ENCODE results near the gene WDR72.
"Not testable (repeated sequence)": the region's sequence is repeated elsewhere in the genome, so short reads cannot be mapped to it uniquely, and the experiment has no call there.

WDR72 gene

GRCh38 chr15:53759411-53759931, at the start of gene WDR72:
WDR72 (minus strand) TSS chr15:53759663; CDS start chr15:53733149, 26,514 bp downstream.
- H3K9me3 ChIP-seq (ENCODE audit: control insufficient read depth, low read length), result no peaks in the 10 kb centered on the region
- H3K4me1 ChIP-seq (ENCODE audit: control insufficient read depth, insufficient read depth, low read length), result no peaks in the 10 kb centered on the region
- H3K9ac ChIP-seq (ENCODE audit: low read length), result no peak within 1 kb of the TSS
- no peak within 1 kb of the TSS for H3K4me3 ChIP-seq (ENCODE audit: low read length)
- peaks cover 3% of the 10 kb centered on the region for H3K27me3 ChIP-seq (ENCODE audit: control insufficient read depth, insufficient read depth, low read length)
- H3K36me3 ChIP-seq (ENCODE audit: control insufficient read depth, insufficient read depth, low read length), result no peaks in the 10 kb centered on the region

- Histone ChIP-seq H3K4me3 (ENCODE audit: low read length) (no peak overlapping the region), H3K9ac (ENCODE audit: low read length) (no peak overlapping the region)
Observed at GRCh38 chr15:53808058-53808706, 48.7 kb upstream of the WDR72 start.

GRCh38 chr15:53807501-53807900, 48.0 kb upstream of the WDR72 start:
- no peaks in the 10 kb centered on the region for H3K36me3 ChIP-seq (ENCODE audit: control insufficient read depth, insufficient read depth, low read length)
- no peaks in the 10 kb centered on the region for H3K27me3 ChIP-seq (ENCODE audit: control insufficient read depth, insufficient read depth, low read length)
- no peaks in the 10 kb centered on the region for H3K4me1 ChIP-seq (ENCODE audit: control insufficient read depth, insufficient read depth, low read length)
- H3K4me3 ChIP-seq (ENCODE audit: low read length), result no peak overlapping the region
- no peak overlapping the region for H3K9ac ChIP-seq (ENCODE audit: low read length)
- H3K9me3 ChIP-seq (ENCODE audit: control insufficient read depth, low read length), result no peaks in the 10 kb centered on the region

More at GRCh38 chr15:53808058-53808706, 48.7 kb upstream of the WDR72 start:
- H3K27me3 ChIP-seq (ENCODE audit: control insufficient read depth, insufficient read depth, low read length), result no peaks in the 10 kb centered on the region
- H3K4me1 ChIP-seq (ENCODE audit: control insufficient read depth, insufficient read depth, low read length), result no peaks in the 10 kb centered on the region
- no peaks in the 10 kb centered on the region for H3K36me3 ChIP-seq (ENCODE audit: control insufficient read depth, insufficient read depth, low read length)
- H3K9me3 ChIP-seq (ENCODE audit: control insufficient read depth, low read length), result no peaks in the 10 kb centered on the region

- Histone ChIP-seq H3K4me3 (ENCODE audit: low read length) (no peak overlapping the region), H3K36me3 (ENCODE audit: control insufficient read depth, insufficient read depth, low read length) (no peaks in the 10 kb centered on the region), H3K4me1 (ENCODE audit: control insufficient read depth, insufficient read depth, low read length) (no peaks in the 10 kb centered on the region), H3K27me3 (ENCODE audit: control insufficient read depth, insufficient read depth, low read length) (no peaks in the 10 kb centered on the region), H3K9me3 (ENCODE audit: control insufficient read depth, low read length) (no peaks in the 10 kb centered on the region), H3K9ac (ENCODE audit: low read length) (no peak overlapping the region)
Observed at GRCh38 chr15:53802672-53803071, 43.2 kb upstream of the WDR72 start.

GRCh38 chr15:53791581-53791980, 32.1 kb upstream of the WDR72 start:
- no peak overlapping the region for H3K4me3 ChIP-seq (ENCODE audit: low read length)
- no peaks in the 10 kb centered on the region for H3K27me3 ChIP-seq (ENCODE audit: control insufficient read depth, insufficient read depth, low read length)
- H3K36me3 ChIP-seq (ENCODE audit: control insufficient read depth, insufficient read depth, low read length), result no peaks in the 10 kb centered on the region
- no peak overlapping the region for H3K9ac ChIP-seq (ENCODE audit: low read length)
- no peaks in the 10 kb centered on the region for H3K9me3 ChIP-seq (ENCODE audit: control insufficient read depth, low read length)
- peaks cover 22% of the 10 kb centered on the region for H3K4me1 ChIP-seq (ENCODE audit: control insufficient read depth, insufficient read depth, low read length)

GRCh38 chr15:53789654-53790375, 30.4 kb upstream of the WDR72 start:
- no peak overlapping the region for H3K9ac ChIP-seq (ENCODE audit: low read length)
- no peaks in the 10 kb centered on the region for H3K9me3 ChIP-seq (ENCODE audit: control insufficient read depth, low read length)
- peaks cover 22% of the 10 kb centered on the region for H3K4me1 ChIP-seq (ENCODE audit: control insufficient read depth, insufficient read depth, low read length)
- no peaks in the 10 kb centered on the region for H3K27me3 ChIP-seq (ENCODE audit: control insufficient read depth, insufficient read depth, low read length)
- H3K4me3 ChIP-seq (ENCODE audit: low read length), result no peak overlapping the region
- no peaks in the 10 kb centered on the region for H3K36me3 ChIP-seq (ENCODE audit: control insufficient read depth, insufficient read depth, low read length)

GRCh38 chr15:53786401-53786800, 26.9 kb upstream of the WDR72 start:
- no peak overlapping the region for H3K4me3 ChIP-seq (ENCODE audit: low read length)
- no peaks in the 10 kb centered on the region for H3K36me3 ChIP-seq (ENCODE audit: control insufficient read depth, insufficient read depth, low read length)
- H3K27me3 ChIP-seq (ENCODE audit: control insufficient read depth, insufficient read depth, low read length), result no peaks in the 10 kb centered on the region
- peaks cover 15% of the 10 kb centered on the region for H3K4me1 ChIP-seq (ENCODE audit: control insufficient read depth, insufficient read depth, low read length)
- no peak overlapping the region for H3K9ac ChIP-seq (ENCODE audit: low read length)
- H3K9me3 ChIP-seq (ENCODE audit: control insufficient read depth, low read length), result no peaks in the 10 kb centered on the region

GRCh38 chr15:53785241-53785640, 25.8 kb upstream of the WDR72 start:
- H3K36me3 ChIP-seq (ENCODE audit: control insufficient read depth, insufficient read depth, low read length); H3K9me3 ChIP-seq (ENCODE audit: control insufficient read depth, low read length); H3K4me3 ChIP-seq (ENCODE audit: low read length); H3K27me3 ChIP-seq (ENCODE audit: control insufficient read depth, insufficient read depth, low read length); H3K4me1 ChIP-seq (ENCODE audit: control insufficient read depth, insufficient read depth, low read length); H3K9ac ChIP-seq (ENCODE audit: low read length): not testable (repeated sequence)

GRCh38 chr15:53762916-53763315, 3.5 kb upstream of the WDR72 start:
- Histone ChIP-seq H3K9ac (ENCODE audit: low read length) (no peak overlapping the region), H3K36me3 (ENCODE audit: control insufficient read depth, insufficient read depth, low read length) (no peaks in the 10 kb centered on the region), H3K4me3 (ENCODE audit: low read length) (no peak overlapping the region), H3K27me3 (ENCODE audit: control insufficient read depth, insufficient read depth, low read length) (peaks cover 3% of the 10 kb centered on the region), H3K9me3 (ENCODE audit: control insufficient read depth, low read length) (no peaks in the 10 kb centered on the region), H3K4me1 (ENCODE audit: control insufficient read depth, insufficient read depth, low read length) (no peaks in the 10 kb centered on the region)

GRCh38 chr15:53758412-53758811, 1.1 kb downstream of the WDR72 start:
- H3K9me3 ChIP-seq (ENCODE audit: control insufficient read depth, low read length), result no peaks in the 10 kb centered on the region
- H3K36me3 ChIP-seq (ENCODE audit: control insufficient read depth, insufficient read depth, low read length), result no peaks in the 10 kb centered on the region
- no peaks in the 10 kb centered on the region for H3K4me1 ChIP-seq (ENCODE audit: control insufficient read depth, insufficient read depth, low read length)
- no peak overlapping the region for H3K9ac ChIP-seq (ENCODE audit: low read length)
- peaks cover 3% of the 10 kb centered on the region for H3K27me3 ChIP-seq (ENCODE audit: control insufficient read depth, insufficient read depth, low read length)
- no peak overlapping the region for H3K4me3 ChIP-seq (ENCODE audit: low read length)

GRCh38 chr15:53757906-53758305, 1.6 kb downstream of the WDR72 start:
- H3K4me3 ChIP-seq (ENCODE audit: low read length), result no peak overlapping the region
- H3K36me3 ChIP-seq (ENCODE audit: control insufficient read depth, insufficient read depth, low read length), result no peaks in the 10 kb centered on the region
- H3K9ac ChIP-seq (ENCODE audit: low read length), result no peak overlapping the region
- H3K27me3 ChIP-seq (ENCODE audit: control insufficient read depth, insufficient read depth, low read length), result peaks cover 3% of the 10 kb centered on the region
- H3K4me1 ChIP-seq (ENCODE audit: control insufficient read depth, insufficient read depth, low read length), result no peaks in the 10 kb centered on the region
- H3K9me3 ChIP-seq (ENCODE audit: control insufficient read depth, low read length), result no peaks in the 10 kb centered on the region

GRCh38 chr15:53753813-53754212, 5.7 kb downstream of the WDR72 start:
- Histone ChIP-seq H3K9me3 (ENCODE audit: control insufficient read depth, low read length) (no peaks in the 10 kb centered on the region), H3K9ac (ENCODE audit: low read length) (no peak overlapping the region), H3K4me3 (ENCODE audit: low read length) (no peak overlapping the region), H3K27me3 (ENCODE audit: control insufficient read depth, insufficient read depth, low read length) (no peaks in the 10 kb centered on the region), H3K4me1 (ENCODE audit: control insufficient read depth, insufficient read depth, low read length) (no peaks in the 10 kb centered on the region), H3K36me3 (ENCODE audit: control insufficient read depth, insufficient read depth, low read length) (no peaks in the 10 kb centered on the region)

Measured in mucosa of stomach (tissue), 1 donor.